HG03066 (cell line): Measurements from ENCODE around the gene DTL.

Experiments
- ATAC-seq: cut with Tn5 transposase; IDR thresholded peaks from one replicate; pipeline ENCODE4 v1.9.1; 2021; ENCODE audit warnings: low read depth; ENCODE audit not compliant: unreplicated experiment

The DTL gene

GRCh38 chr1:212121779-212122178 lies 86.2 kb downstream of the DTL start:
- ATAC-seq, result no peak

GRCh38 chr1:212124690-212125582 lies 89.4 kb downstream of the DTL start:
- no peak for ATAC-seq

- ATAC-seq, result no peak
Observed at GRCh38 chr1:212125654-212126053, 90.1 kb downstream of the DTL start.

GRCh38 chr1:212127221-212127620 lies 91.7 kb downstream of the DTL start:
- no peak for ATAC-seq

- ATAC-seq, result no peak
Observed at GRCh38 chr1:212129781-212130180, 94.2 kb downstream of the DTL start.

GRCh38 chr1:212132025-212132424 lies 96.5 kb downstream of the DTL start:
- no peak for ATAC-seq

GRCh38 chr1:212133319-212133718 lies 97.8 kb downstream of the DTL start:
- no peak for ATAC-seq

GRCh38 chr1:212135166-212135565 lies 99.6 kb downstream of the DTL start:
- ATAC-seq, result no peak

GRCh38 chr1:212137854-212138253 lies 102.3 kb downstream of the DTL start:
- no peak for ATAC-seq

GRCh38 chr1:212138457-212138856 lies 102.9 kb downstream of the DTL start:
- no peak for ATAC-seq

GRCh38 chr1:212139526-212140135 lies 104.1 kb downstream of the DTL start:
- no peak for ATAC-seq

GRCh38 chr1:212141404-212141803 lies 105.9 kb downstream of the DTL start:
- no peak for ATAC-seq

GRCh38 chr1:212142883-212143530 lies 107.5 kb downstream of the DTL start:
- ATAC-seq, result no peak

GRCh38 chr1:212147581-212148033 lies 112.1 kb downstream of the DTL start:
- ATAC-seq, result no peak

GRCh38 chr1:212149566-212149965 lies 114.0 kb downstream of the DTL start:
- ATAC-seq, result no peak

- no peak for ATAC-seq
Observed at GRCh38 chr1:212152308-212152693, 116.8 kb downstream of the DTL start.

GRCh38 chr1:212152869-212153268 lies 117.3 kb downstream of the DTL start:
- no peak for ATAC-seq

GRCh38 chr1:212153635-212154034 lies 118.1 kb downstream of the DTL start:
- ATAC-seq, result no peak
